OCI-LY7 (cell line): ENCODE results near the gene SCN2A.

ENCODE experiments used
- CTCF ChIP-seq: fragments of 200-600 bp; sonication (generic); conservative IDR thresholded peaks from 2 replicates; pipeline ENCODE4 v1.5.1; 2014; ENCODE audit warnings: mild to moderate bottlenecking, antibody characterized with exemption, low read length, moderate library complexity, mixed read lengths
- EZH2phosphoT487 ChIP-seq: fragments of 200-600 bp; sonication (generic); IDR thresholded peaks from 2 replicates; pipeline ENCODE4 v1.6.1; 2018; ENCODE audit warnings: low read depth, borderline replicate concordance, mild to moderate bottlenecking, mixed run types, antibody characterized with exemption, low read length, moderate library complexity, mixed read lengths

- no peak for TF ChIP-seq CTCF
- no peak for TF ChIP-seq EZH2phosphoT487
Measured at GRCh38 chr2:165197346-165197745, 41.9 kb upstream of the SCN2A start.
